K562 (cell line): ENCODE results near the gene FAXC. TPM values are rescaled to one million over a fixed set of nuclear protein-coding genes. Genes with fewer than 3 reads are reported as not detected.

Experiments used
- ATAC-seq: fragments of 200-7000 bp; cut with Tn5 transposase; 3 replicates; pipeline ENCODE4 v1.9.1; 2020; ENCODE audit warnings: moderate library complexity
- BruUV-seq: library from RNA; stranded (reverse); fragments of 400-500 nt; replicated peaks from 2 replicates; lab custom pipeline; 2021; lab: Mats Ljungman, UMichigan
- CTCF ChIA-PET: fragments of 300-600 bp; formaldehyde crosslinking; extraction: SDS; loops from one replicate; lab custom pipeline; 2021; ENCODE audit warnings: low intra/inter-chr PET ratio; lab: Yijun Ruan, JAX
- POLR2A ChIA-PET: fragments of 300-600, 350-650 bp; sonication (Branson Sonifier 250); formaldehyde crosslinking; extraction: SDS; loops from one replicate; lab custom pipeline; 2021; ENCODE audit warnings: antibody characterized with exemption, inconsistent platforms; lab: Yijun Ruan, JAX
- DNase-seq, 4 experiments: peaks; one replicate each; pipeline versions ENCODE4 v3.0.0 to v3.0.0-alpha.2; 2011 to 2018; ENCODE audit warnings: low spot score in 3 of 4, mixed read lengths in 3 of 4; ENCODE audit errors: extremely low read depth in 1 of 4
- FAIRE-seq: peaks from 2 replicates; lab custom pipeline; 2011; peaks lifted over from hg19 to GRCh38; lab: Jason Lieb, UNC
- H2AFZ ChIP-seq: 2 replicates; pipeline ENCODE4 v1.6.0; 2011; ENCODE audit warnings: low read depth, low read length, control low read depth, inconsistent platforms
- H3K27ac ChIP-seq: fragments of 200-600 bp; 3 replicates; pipeline ENCODE4 v1.8.0; 2011; ENCODE audit warnings: low read depth, mild to moderate bottlenecking, control low read depth, inconsistent platforms, low read length, moderate library complexity, mixed read lengths; ENCODE audit errors: extremely low read depth
- H3K27me3 ChIP-seq, 2 experiments: fragments of 300-600 bp in 1 of 2; 2 replicates in 1 of 2; 3 replicates in 1 of 2; pipeline versions ENCODE4 v1.6.0 to v1.8.0; 2011; ENCODE audit warnings: inconsistent platforms in 2 of 2, low read length in 2 of 2, mild to moderate bottlenecking in 1 of 2, mixed read lengths in 1 of 2, moderate library complexity in 1 of 2; ENCODE audit not compliant: control insufficient read depth in 2 of 2, insufficient read depth in 2 of 2
- H3K36me3 ChIP-seq: fragments of 300-600 bp; 3 replicates; pipeline ENCODE4 v1.8.0; 2011; ENCODE audit warnings: mild to moderate bottlenecking, low read length, inconsistent platforms; ENCODE audit not compliant: control insufficient read depth, insufficient read depth
- H3K4me1 ChIP-seq, 2 experiments: fragments of 200-600 bp in 1 of 2; replicated peaks in 1 of 2; 2 replicates in 1 of 2; 3 replicates in 1 of 2; pipeline versions ENCODE4 v1.5.1 to v1.8.0; 2011; ENCODE audit warnings: inconsistent platforms in 2 of 2, low read length in 2 of 2, mild to moderate bottlenecking in 1 of 2, mixed read lengths in 1 of 2, moderate library complexity in 1 of 2; ENCODE audit not compliant: control insufficient read depth in 2 of 2, insufficient read depth in 2 of 2
- H3K4me2 ChIP-seq: 2 replicates; pipeline ENCODE4 v1.6.1; 2011; ENCODE audit warnings: low read length, control low read depth, inconsistent platforms, mixed read lengths; ENCODE audit not compliant: insufficient read depth
- H3K4me3 ChIP-seq: fragments of 200-600 bp; sonication (generic), shearing (Covaris generic); 2 replicates; pipeline ENCODE4 v1.5.1; 2016; ENCODE audit warnings: control low read depth, inconsistent platforms
- H3K79me2 ChIP-seq: fragments of 200-600 bp; 3 replicates; pipeline ENCODE4 v1.8.0; 2011; ENCODE audit warnings: low read length, inconsistent platforms; ENCODE audit not compliant: control insufficient read depth, insufficient read depth
- H3K9ac ChIP-seq, 2 experiments: 2 replicates each; pipeline versions ENCODE4 v1.6.0 to v1.6.1; 2011; ENCODE audit warnings: low read depth in 2 of 2, low read length in 2 of 2, control low read depth in 1 of 2, inconsistent platforms in 1 of 2, mild to moderate bottlenecking in 1 of 2, mixed read lengths in 1 of 2; ENCODE audit not compliant: insufficient read depth in 1 of 2
- H3K9me1 ChIP-seq: one replicate; pipeline ENCODE4 v1.6.0; 2011; ENCODE audit warnings: inconsistent platforms, mild to moderate bottlenecking, low read length, moderate library complexity; ENCODE audit not compliant: control insufficient read depth, insufficient read depth
- H3K9me3 ChIP-seq: replicated peaks from 2 replicates; pipeline ENCODE4 v1.5.1; 2011; ENCODE audit warnings: low read depth, low read length, inconsistent platforms; ENCODE audit not compliant: control insufficient read depth, insufficient read depth
- H4K20me1 ChIP-seq: replicated peaks from 2 replicates; pipeline ENCODE4 v1.6.1; 2011; ENCODE audit warnings: low read length, inconsistent platforms, mixed read lengths; ENCODE audit not compliant: control insufficient read depth, insufficient read depth
- CBX8 ChIP-seq: fragments of 200-600 bp; sonication (generic); IDR thresholded peaks from 2 replicates; pipeline ENCODE4 v1.6.1; 2012; ENCODE audit warnings: borderline replicate concordance, mixed run types, low read depth, mild to moderate bottlenecking, moderate library complexity, mixed read lengths, low read length, control low read depth, inconsistent platforms; ENCODE audit not compliant: poor library complexity, severe bottlenecking; ENCODE audit errors: extremely low read depth
- CHCHD3 ChIP-seq: fragments of 250-450 bp; sonication (Bioruptor Pico); IDR thresholded peaks from 2 replicates; pipeline ENCODE4 v2.1.2; 2022; ENCODE audit warnings: mild to moderate bottlenecking
- IFI16 ChIP-seq: fragments of 250-450 bp; sonication (Bioruptor Pico); IDR thresholded peaks from 2 replicates; pipeline ENCODE4 v2.1.2; 2022; ENCODE audit warnings: mild to moderate bottlenecking, inconsistent platforms
- RFX5 ChIP-seq: IDR thresholded peaks from 2 replicates; pipeline ENCODE4 v1.6.1; 2011; ENCODE audit warnings: low read depth, mild to moderate bottlenecking, improper control_type of control experiment, low read length
- SLC30A9 ChIP-seq: fragments of 250-450 bp; sonication (Bioruptor Pico); IDR thresholded peaks from 2 replicates; pipeline ENCODE4 v1.8.0; 2022; ENCODE audit warnings: mild to moderate bottlenecking, moderate library complexity
- SMARCB1 ChIP-seq: IDR thresholded peaks from 2 replicates; pipeline ENCODE4 v1.6.1; 2011; ENCODE audit warnings: improper control_type of control experiment, low read depth; ENCODE audit not compliant: insufficient read length
- TAF1 ChIP-seq: IDR thresholded peaks from 2 replicates; pipeline ENCODE4 v1.6.1; 2011; ENCODE audit warnings: mild to moderate bottlenecking, low read length, moderate library complexity; ENCODE audit not compliant: insufficient read depth, control insufficient read depth, severe bottlenecking; ENCODE audit errors: extremely low read depth
- TRIM24 ChIP-seq, 2 experiments: fragments of 450-650 bp; IDR thresholded peaks; 2 replicates each; pipeline ENCODE4 v1.6.1; 2016
- ZNF212 ChIP-seq: fragments of 450-650 bp; formaldehyde crosslinking; IDR thresholded peaks from 2 replicates; pipeline ENCODE4 v1.4.0; 2020; ENCODE audit warnings: mild to moderate bottlenecking
- ZNF217 ChIP-seq: sonication (generic); formaldehyde crosslinking; IDR thresholded peaks from 2 replicates; pipeline ENCODE4 v1.8.0; 2022; ENCODE audit warnings: mild to moderate bottlenecking, missing genetic modification reagents
- WGBS: fragments of 100-300 bp; shearing (Covaris generic); methylation state at CpG from one replicate; pipeline ENCODE4 v1.1.6; 2016; ENCODE audit warnings: low coverage, mixed read lengths; ENCODE audit not compliant: insufficient coverage; ENCODE audit errors: missing lambda C conversion rate; 5-methylcytosine and 5-hydroxymethylcytosine counted together
- in situ Hi-C: fragments of 300-500 bp; cut with MboI; formaldehyde crosslinking; loops from 4 replicates; pipeline ENCODE4 v1.15.0; 2018; ENCODE audit warnings: inconsistent platforms, mixed read lengths
- intact Hi-C: fragments of 100-400 bp; cut with micrococcal nuclease; formaldehyde crosslinking; loops from 2 replicates; pipeline ENCODE4 v1.14.2; 2022
- polyA plus RNA-seq, 8 experiments: library from polyadenylated mRNA; depleted of rRNA in 4 of 8; stranded (reverse) in 5 of 8; unstranded in 3 of 8; fragments of >200 nt; fragmentation: Nextera tagmentation in 2 of 8; fragmentation: Illumina TruSeq in 1 of 8; extraction: Ambion mirVana in 2 of 8; extraction: Trizol in 1 of 8; gene quantifications; 2 replicates each; pipeline versions ENCODE4 v1.2.1 to v1.2.3, GENCODE V29; 2011 to 2014; ENCODE audit warnings: inconsistent platforms in 1 of 8, missing spikeins in 1 of 8
- total RNA-seq, 7 experiments: library from RNA; depleted of rRNA in 6 of 7; stranded (reverse); fragments of >200 nt in 6 of 7; fragmentation: Illumina TruSeq in 2 of 7; extraction: Trizol in 2 of 7; gene quantifications; 2 replicates each; pipeline versions ENCODE4 v1.2.1 to v1.2.3, GENCODE V29; 2011 to 2021; ENCODE audit warnings: low replicate concordance in 1 of 7
- TF ChIP-seq, protein P1 (sequence below), 2 experiments: fragments of 450-650 bp; conservative IDR thresholded peaks; 2 replicates each; pipeline ENCODE4 v1.6.1; 2017; ENCODE audit warnings: mild to moderate bottlenecking in 2 of 2, moderate library complexity in 2 of 2
- TF ChIP-seq, protein P2 (sequence below): fragments of 200-800 bp; sonication (Bioruptor generic); IDR thresholded peaks from 2 replicates; pipeline ENCODE4 v1.6.1; 2017; ENCODE audit warnings: missing genetic modification characterization, missing compliant biosample characterization

FAXC gene
- total and polyA plus RNA-seq, 9 of the 15 experiments (the other 6 are each of a cell fraction or from before 2014, with no cell fraction given): 0.06 to 0.40 (median 0.13) TPM; not detected in 5

DNA sequence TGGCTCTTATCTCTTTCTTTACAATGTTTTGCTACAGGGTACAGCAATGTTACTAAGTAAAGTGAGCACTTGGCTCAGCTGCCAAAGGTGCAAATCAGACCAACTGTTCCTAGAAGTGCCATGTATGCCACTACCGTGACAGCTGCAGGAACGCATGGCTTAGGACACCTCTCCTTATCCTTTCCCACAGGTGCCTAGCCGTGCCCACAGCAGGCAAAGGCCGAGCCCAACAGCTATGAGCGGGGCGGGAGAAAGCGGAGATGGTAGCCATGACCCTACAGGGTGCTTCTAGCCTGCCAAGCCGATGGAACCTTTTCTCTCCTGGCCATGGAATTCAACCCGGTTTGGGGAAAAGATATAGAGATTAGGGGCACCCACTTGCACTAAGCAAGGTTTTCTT is 97.1 kb downstream of the FAXC start:
- in situ Hi-C loops: no loop called here
- no peak overlapping the region for H3K27ac ChIP-seq
- POLR2A ChIA-PET: no interaction called here
- TF ChIP-seq SMARCB1 (no peak), ZNF212 (CRISPR knock-in tag) (no peak), SLC30A9 (CRISPR knock-in tag) (no peak)
- 4% methylated on average over 9 of the region's 9 CpGs for WGBS
- no peaks in the 10 kb centered on the region for H4K20me1 ChIP-seq
- H3K27me3 ChIP-seq: peaks cover 14 to 30% of the 10 kb centered on the region in 2 experiments; a peak in 3 of 5 replicates
- H3K4me1 ChIP-seq: no peaks in the 10 kb centered on the region; a peak in 1 of 5 replicates
- intact Hi-C loops: no loop called here
- BruUV-seq: no TSS peak
- CTCF ChIA-PET: no interaction called here
- FAIRE-seq: no peak
- H3K9me1 ChIP-seq: no peaks in the 10 kb centered on the region
- H3K4me2 ChIP-seq: no peak overlapping the region
- DNase-seq: no peak
- no peaks in the 10 kb centered on the region for H3K9me3 ChIP-seq
- no peaks in the 10 kb centered on the region for H3K36me3 ChIP-seq
- no peak for ATAC-seq
- no peak overlapping the region for H3K4me3 ChIP-seq
- no peak overlapping the region for H2AFZ ChIP-seq
- no peak overlapping the region for H3K9ac ChIP-seq
- no peaks in the 10 kb centered on the region for H3K79me2 ChIP-seq

DNA sequence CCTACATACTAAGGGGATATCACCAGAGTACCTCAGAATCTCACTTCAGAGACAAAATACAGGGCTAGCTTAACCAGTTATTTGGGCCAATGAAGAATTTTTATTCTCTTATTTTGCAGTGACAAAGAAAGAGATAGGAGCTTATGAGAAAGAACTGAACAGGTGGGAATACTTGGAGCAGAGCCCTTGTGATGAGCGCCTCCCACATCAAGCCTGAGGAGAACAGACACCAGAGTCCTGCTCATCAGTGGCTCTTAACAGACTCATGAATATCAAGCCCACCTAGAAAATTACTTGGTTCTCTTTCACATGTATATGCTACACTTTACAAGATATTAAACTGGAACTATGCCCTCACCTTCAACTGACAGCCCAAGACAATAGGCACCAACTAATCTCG is 99.0 kb downstream of the FAXC start:
- intact Hi-C loops: no loop called here
- CTCF ChIA-PET: no interaction called here
- TF ChIP-seq ZNF217 (CRISPR knock-in tag) (no peak), CBX8 (no peak), IFI16 (no peak), RFX5 (no peak), TAF1 (no peak), TRIM24 (IDR thresholded peaks at IDR 0.05) (no peak), CHCHD3 (CRISPR knock-in tag) (no peak)
- TF ChIP-seq, protein P1, sequence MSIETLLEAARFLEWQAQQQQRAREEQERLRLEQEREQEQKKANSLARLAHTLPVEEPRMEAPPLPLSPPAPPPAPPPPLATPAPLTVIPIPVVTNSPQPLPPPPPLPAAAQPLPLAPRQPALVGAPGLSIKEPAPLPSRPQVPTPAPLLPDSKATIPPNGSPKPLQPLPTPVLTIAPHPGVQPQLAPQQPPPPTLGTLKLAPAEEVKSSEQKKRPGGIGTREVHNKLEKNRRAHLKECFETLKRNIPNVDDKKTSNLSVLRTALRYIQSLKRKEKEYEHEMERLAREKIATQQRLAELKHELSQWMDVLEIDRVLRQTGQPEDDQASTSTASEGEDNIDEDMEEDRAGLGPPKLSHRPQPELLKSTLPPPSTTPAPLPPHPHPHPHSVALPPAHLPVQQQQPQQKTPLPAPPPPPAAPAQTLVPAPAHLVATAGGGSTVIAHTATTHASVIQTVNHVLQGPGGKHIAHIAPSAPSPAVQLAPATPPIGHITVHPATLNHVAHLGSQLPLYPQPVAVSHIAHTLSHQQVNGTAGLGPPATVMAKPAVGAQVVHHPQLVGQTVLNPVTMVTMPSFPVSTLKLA (conservative IDR thresholded peaks at IDR 0.05): no peak
- TF ChIP-seq, protein P2, sequence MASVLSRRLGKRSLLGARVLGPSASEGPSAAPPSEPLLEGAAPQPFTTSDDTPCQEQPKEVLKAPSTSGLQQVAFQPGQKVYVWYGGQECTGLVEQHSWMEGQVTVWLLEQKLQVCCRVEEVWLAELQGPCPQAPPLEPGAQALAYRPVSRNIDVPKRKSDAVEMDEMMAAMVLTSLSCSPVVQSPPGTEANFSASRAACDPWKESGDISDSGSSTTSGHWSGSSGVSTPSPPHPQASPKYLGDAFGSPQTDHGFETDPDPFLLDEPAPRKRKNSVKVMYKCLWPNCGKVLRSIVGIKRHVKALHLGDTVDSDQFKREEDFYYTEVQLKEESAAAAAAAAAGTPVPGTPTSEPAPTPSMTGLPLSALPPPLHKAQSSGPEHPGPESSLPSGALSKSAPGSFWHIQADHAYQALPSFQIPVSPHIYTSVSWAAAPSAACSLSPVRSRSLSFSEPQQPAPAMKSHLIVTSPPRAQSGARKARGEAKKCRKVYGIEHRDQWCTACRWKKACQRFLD (CRISPR knock-in tag): no peak

More for the DNA sequence above, 99.0 kb downstream of the FAXC start:
- H3K9me1 ChIP-seq: no peaks in the 10 kb centered on the region
- H3K4me1 ChIP-seq: no peaks in the 10 kb centered on the region; a peak in 1 of 5 replicates
- no peak for DNase-seq
- ATAC-seq: no peak
- H3K27ac ChIP-seq: no peak overlapping the region
- H3K27me3 ChIP-seq: peaks cover 11 to 28% of the 10 kb centered on the region in 2 experiments; a peak in 3 of 5 replicates
- H3K4me3 ChIP-seq: no peak overlapping the region
- FAIRE-seq: no peak
- BruUV-seq: no TSS peak
- WGBS: 0% methylated on average over 2 of the region's 2 CpGs
- H3K79me2 ChIP-seq: no peaks in the 10 kb centered on the region
- no peaks in the 10 kb centered on the region for H3K36me3 ChIP-seq
- POLR2A ChIA-PET: no interaction called here
- no peaks in the 10 kb centered on the region for H4K20me1 ChIP-seq
- no peak overlapping the region for H3K4me2 ChIP-seq
- no peaks in the 10 kb centered on the region for H3K9me3 ChIP-seq
- no peak overlapping the region for H3K9ac ChIP-seq
- in situ Hi-C loops: no loop called here
- no peak overlapping the region for H2AFZ ChIP-seq
